ENCODE data around the gene DNAI1.

The DNAI1 gene

GRCh38 chr9:34546834-34547827 is 88.5 kb downstream of the DNAI1 start:
- no peak for DNase-seq

GRCh38 chr9:34547960-34548611 is 89.5 kb downstream of the DNAI1 start:
- DNase-seq: no peak

GRCh38 chr9:34549407-34549732 is 90.8 kb downstream of the DNAI1 start:
- DNase-seq: no peak

GRCh38 chr9:34550016-34550680 is 91.5 kb downstream of the DNAI1 start:
- no peak for DNase-seq

- no peak for DNase-seq
Measured at GRCh38 chr9:34550681-34551270, 92.2 kb downstream of the DNAI1 start.

GRCh38 chr9:34551751-34552605 is 93.4 kb downstream of the DNAI1 start:
- DNase-seq: no peak

- DNase-seq: no peak
Measured at GRCh38 chr9:34552606-34552981, 94.0 kb downstream of the DNAI1 start.

- no peak for DNase-seq
Measured at GRCh38 chr9:34552986-34553385, 94.4 kb downstream of the DNAI1 start.

- DNase-seq: no peak
Measured at GRCh38 chr9:34553511-34554021, 95.0 kb downstream of the DNAI1 start.

- DNase-seq: peak; percentile 80
Measured at GRCh38 chr9:34554211-34555001, 95.8 kb downstream of the DNAI1 start.

- DNase-seq: no peak
Measured at GRCh38 chr9:34555002-34555348, 96.4 kb downstream of the DNAI1 start.

GRCh38 chr9:34555500-34555899 is 96.9 kb downstream of the DNAI1 start:
- DNase-seq: no peak

GRCh38 chr9:34555936-34556525 is 97.4 kb downstream of the DNAI1 start:
- no peak for DNase-seq

- no peak for DNase-seq
Measured at GRCh38 chr9:34556949-34557348, 98.3 kb downstream of the DNAI1 start.

- DNase-seq: no peak
Measured at GRCh38 chr9:34557426-34558321, 99.1 kb downstream of the DNAI1 start.

- no peak for DNase-seq
Measured at GRCh38 chr9:34558364-34558763, 99.8 kb downstream of the DNAI1 start.

- no peak for DNase-seq
Measured at GRCh38 chr9:34558919-34559623, 100.5 kb downstream of the DNAI1 start.

GRCh38 chr9:34559624-34560455 is 101.2 kb downstream of the DNAI1 start:
- DNase-seq: no peak
